Measurements from ENCODE around the gene FRK. TPM values are rescaled to one million over a fixed set of nuclear protein-coding genes. Genes with fewer than 3 reads are reported as not detected.

The FRK gene
- total RNA-seq, 4 donors from 2014 or later = 0.59 to 3.2 (median 2.0) TPM

DNA sequence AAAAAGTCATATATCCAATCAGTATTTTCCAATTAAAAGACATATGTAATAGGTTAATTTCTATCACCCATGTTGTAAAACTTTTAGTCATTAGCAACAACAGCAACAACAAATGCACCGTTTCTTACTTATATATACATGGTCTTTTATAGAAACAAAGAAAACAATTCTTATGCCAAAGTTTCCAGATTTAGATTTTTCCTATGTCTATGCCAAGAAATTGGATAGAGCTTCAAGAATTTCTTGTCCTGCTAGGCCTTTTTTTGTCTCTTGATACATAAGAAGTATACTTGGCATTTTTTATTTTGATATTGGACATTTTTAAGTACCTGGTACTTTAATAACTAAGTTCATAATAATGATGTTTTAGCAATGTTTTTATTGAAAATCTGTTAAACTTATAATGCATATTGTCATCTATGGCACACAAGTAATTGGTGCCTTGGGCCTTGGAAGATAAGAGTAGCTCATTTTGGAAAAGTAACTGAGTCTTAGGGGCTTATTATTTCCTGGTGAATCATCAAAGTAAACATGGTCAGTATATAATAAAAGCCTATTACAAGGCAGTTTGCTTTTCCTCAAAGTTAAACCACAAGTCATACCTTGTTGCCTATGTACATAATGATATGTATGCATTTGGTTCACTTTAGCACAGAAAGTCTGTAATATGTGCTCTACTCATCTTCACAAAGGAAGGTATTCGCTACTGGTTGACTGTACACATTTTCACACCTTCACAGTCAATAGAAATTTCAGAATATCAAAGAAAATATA is 10.1 kb upstream of the FRK start:
- TF ChIP-seq POLR2A (IDR thresholded peaks at IDR 0.05) = no peak
- TF ChIP-seq, protein P1, sequence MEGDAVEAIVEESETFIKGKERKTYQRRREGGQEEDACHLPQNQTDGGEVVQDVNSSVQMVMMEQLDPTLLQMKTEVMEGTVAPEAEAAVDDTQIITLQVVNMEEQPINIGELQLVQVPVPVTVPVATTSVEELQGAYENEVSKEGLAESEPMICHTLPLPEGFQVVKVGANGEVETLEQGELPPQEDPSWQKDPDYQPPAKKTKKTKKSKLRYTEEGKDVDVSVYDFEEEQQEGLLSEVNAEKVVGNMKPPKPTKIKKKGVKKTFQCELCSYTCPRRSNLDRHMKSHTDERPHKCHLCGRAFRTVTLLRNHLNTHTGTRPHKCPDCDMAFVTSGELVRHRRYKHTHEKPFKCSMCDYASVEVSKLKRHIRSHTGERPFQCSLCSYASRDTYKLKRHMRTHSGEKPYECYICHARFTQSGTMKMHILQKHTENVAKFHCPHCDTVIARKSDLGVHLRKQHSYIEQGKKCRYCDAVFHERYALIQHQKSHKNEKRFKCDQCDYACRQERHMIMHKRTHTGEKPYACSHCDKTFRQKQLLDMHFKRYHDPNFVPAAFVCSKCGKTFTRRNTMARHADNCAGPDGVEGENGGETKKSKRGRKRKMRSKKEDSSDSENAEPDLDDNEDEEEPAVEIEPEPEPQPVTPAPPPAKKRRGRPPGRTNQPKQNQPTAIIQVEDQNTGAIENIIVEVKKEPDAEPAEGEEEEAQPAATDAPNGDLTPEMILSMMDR (IDR thresholded peaks at IDR 0.05) = no peak
- no peak for DNase-seq (ENCODE audit: low spot score in 2 of 2)
- intact Hi-C loops (cut with DNase I; ENCODE audit: low total_unique reads) = no loop called here
- 53 to 54% methylated on average over 2 of the region's 2 CpGs for WGBS, 2 donors
- no peak overlapping the region for H3K4me3 ChIP-seq (ENCODE audit: low read depth, poor library complexity, severe bottlenecking)

DNA sequence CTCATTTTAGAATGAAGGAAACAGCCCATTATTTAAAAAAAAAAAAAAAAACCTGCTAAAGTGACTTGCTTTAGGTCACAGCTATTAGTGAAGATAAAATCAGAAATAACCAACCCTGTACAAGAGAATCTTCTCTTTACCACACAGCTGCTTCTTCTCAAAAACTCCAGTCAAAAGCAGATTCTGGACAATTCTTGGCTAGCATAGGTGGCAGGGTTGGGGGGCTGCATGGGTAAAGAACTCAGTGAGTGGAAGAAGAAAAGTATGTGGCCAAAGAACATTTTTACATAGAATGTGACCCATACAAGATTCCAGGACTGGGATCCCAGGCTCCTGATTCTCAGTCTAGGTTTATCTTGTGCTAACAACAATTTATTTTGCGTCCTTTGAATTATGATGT is 9.4 kb upstream of the FRK start:
- WGBS, 2 donors = 96% methylated on average over 1 of the region's 1 CpG
- no peak for TF ChIP-seq POLR2A (IDR thresholded peaks at IDR 0.05)
- TF ChIP-seq, protein P1 (IDR thresholded peaks at IDR 0.05) = no peak
- H3K4me3 ChIP-seq (ENCODE audit: low read depth, poor library complexity, severe bottlenecking) = no peak overlapping the region
- no peak for DNase-seq (ENCODE audit: low spot score in 2 of 2)
- intact Hi-C loops (cut with DNase I; ENCODE audit: low total_unique reads) = no loop called here

DNA sequence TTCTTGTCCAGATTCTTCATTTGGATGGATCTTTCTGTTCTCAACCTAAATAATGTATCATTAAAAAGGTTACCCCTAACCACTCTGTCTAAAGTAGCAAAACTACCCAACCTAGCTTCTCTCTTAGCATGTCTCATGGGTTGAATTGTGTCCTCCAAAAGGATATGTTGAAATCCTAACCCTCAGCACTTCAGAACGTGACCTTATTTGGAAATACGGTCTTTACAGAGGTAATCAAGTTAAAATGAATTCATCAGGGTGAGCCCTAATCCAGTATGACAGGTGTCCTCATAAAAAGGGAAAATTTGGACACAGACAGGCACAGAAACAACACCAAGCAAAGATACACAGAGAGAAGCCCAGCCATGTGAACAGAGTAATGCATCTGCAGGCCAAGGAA is 6.1 kb upstream of the FRK start:
- DNase-seq (ENCODE audit: low spot score in 2 of 2) = no peak
- 92% methylated on average over 2 of the region's 2 CpGs for WGBS, 2 donors

DNA sequence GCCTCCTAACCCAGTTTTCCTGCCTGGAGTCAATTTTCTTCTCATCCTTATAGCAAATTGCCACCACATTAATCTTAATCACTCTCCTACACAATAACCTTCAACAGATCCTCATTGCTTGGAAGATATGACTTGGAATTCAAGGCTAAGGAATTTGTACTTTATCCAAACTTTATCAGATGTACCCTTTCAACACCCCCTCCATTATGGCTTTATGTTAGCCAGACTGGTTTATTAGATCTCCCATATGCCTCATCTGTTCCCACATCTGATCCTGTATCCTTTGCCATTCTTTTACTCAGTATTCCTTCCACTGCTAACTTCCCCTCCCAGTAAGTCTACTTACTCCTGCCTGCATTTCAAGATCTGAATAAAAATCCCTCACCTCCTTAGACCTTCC is 4.0 kb upstream of the FRK start:
- H3K4me3 ChIP-seq (ENCODE audit: low read depth, poor library complexity, severe bottlenecking) = no peak overlapping the region
- DNase-seq (ENCODE audit: low spot score in 2 of 2) = no peak
- TF ChIP-seq, protein P1 (IDR thresholded peaks at IDR 0.05) = no peak
- TF ChIP-seq POLR2A (IDR thresholded peaks at IDR 0.05) = no peak
- intact Hi-C loops (cut with DNase I; ENCODE audit: low total_unique reads) = no loop called here

More for the DNA sequence above, 6.1 kb upstream of the FRK start:
- intact Hi-C loops (cut with DNase I; ENCODE audit: low total_unique reads) = no loop called here
- no peak overlapping the region for H3K4me3 ChIP-seq (ENCODE audit: low read depth, poor library complexity, severe bottlenecking)
- TF ChIP-seq, protein P1 (IDR thresholded peaks at IDR 0.05) = no peak
- no peak for TF ChIP-seq POLR2A (IDR thresholded peaks at IDR 0.05)

DNA sequence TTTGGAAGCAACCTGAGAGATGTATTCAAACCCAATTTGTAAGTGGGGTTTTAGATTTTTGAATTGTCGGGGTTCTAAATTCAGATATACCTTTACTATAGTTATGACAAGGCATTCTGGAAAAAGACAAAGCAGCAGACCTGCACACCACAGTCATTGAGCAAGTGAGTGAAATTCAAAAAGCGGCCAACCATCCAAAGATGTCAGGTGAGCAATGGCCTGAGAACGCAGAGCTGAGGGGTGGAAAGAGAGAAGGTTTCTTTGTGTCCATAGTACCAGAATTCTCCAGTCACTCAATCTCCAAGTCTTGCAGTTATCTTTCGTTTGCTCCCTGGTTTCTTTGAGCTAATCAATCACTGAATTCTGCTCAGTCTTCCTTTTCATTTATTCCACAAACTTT is 1.8 kb upstream of the FRK start:
- no peak for TF ChIP-seq POLR2A (IDR thresholded peaks at IDR 0.05)
- TF ChIP-seq, protein P1 (IDR thresholded peaks at IDR 0.05) = no peak
- no peak overlapping the region for H3K4me3 ChIP-seq (ENCODE audit: low read depth, poor library complexity, severe bottlenecking)
- intact Hi-C loops (cut with DNase I; ENCODE audit: low total_unique reads) = no loop called here
- no peak for DNase-seq (ENCODE audit: low spot score in 2 of 2)
- WGBS, 2 donors = 88 to 93% methylated on average over 4 of the region's 4 CpGs

Measured in lower leg skin (tissue), 4 donors.